BJ (cell line): ENCODE results near the gene ZNF587B. TPM values are rescaled to one million over a fixed set of nuclear protein-coding genes. Genes with fewer than 3 reads are reported as not detected.
"Not testable (repeated sequence)": the region's sequence is repeated elsewhere in the genome, so short reads cannot be mapped to it uniquely, and the experiment has no call there.

ENCODE experiments used
- CTCF ChIA-PET: fragments of 350-600 bp; formaldehyde crosslinking; extraction: SDS; loops from one replicate; lab custom pipeline; 2021; ENCODE audit warnings: antibody characterized with exemption, inconsistent platforms; lab: Yijun Ruan, JAX
- POLR2A ChIA-PET: fragments of 300-600 bp; sonication (Branson Sonifier 250); formaldehyde crosslinking; extraction: SDS; loops from one replicate; lab custom pipeline; 2021; ENCODE audit warnings: antibody characterized with exemption; lab: Charles Lee
- DNase-seq: peaks from one replicate; pipeline ENCODE4 v3.0.0-alpha.2; 2011; ENCODE audit warnings: low read depth
- H3K27me3 ChIP-seq: 2 replicates; pipeline ENCODE4 v1.6.0; 2011; ENCODE audit warnings: low read length; ENCODE audit not compliant: control insufficient read depth, insufficient read depth
- H3K36me3 ChIP-seq: 2 replicates; pipeline ENCODE4 v1.5.1; 2011; ENCODE audit warnings: low read length; ENCODE audit not compliant: control insufficient read depth, insufficient read depth
- H3K4me3 ChIP-seq: 2 replicates; pipeline ENCODE4 v1.5.1; 2011; ENCODE audit warnings: low read depth, mild to moderate bottlenecking, control low read depth, low read length
- CTCF ChIP-seq: IDR thresholded peaks from 2 replicates; pipeline ENCODE4 v1.5.1; 2011; ENCODE audit warnings: low read depth, mild to moderate bottlenecking, control low read depth, inconsistent platforms, low read length, moderate library complexity; ENCODE audit not compliant: insufficient read depth
- polyA plus RNA-seq: library from polyadenylated mRNA; depleted of rRNA; stranded (reverse); fragments of >200 nt; gene quantifications from 2 replicates; pipeline ENCODE4 v1.2.3, GENCODE V29; 2011

The ZNF587B gene
- polyA plus RNA-seq, 1 experiment: 2.3 TPM

DNA sequence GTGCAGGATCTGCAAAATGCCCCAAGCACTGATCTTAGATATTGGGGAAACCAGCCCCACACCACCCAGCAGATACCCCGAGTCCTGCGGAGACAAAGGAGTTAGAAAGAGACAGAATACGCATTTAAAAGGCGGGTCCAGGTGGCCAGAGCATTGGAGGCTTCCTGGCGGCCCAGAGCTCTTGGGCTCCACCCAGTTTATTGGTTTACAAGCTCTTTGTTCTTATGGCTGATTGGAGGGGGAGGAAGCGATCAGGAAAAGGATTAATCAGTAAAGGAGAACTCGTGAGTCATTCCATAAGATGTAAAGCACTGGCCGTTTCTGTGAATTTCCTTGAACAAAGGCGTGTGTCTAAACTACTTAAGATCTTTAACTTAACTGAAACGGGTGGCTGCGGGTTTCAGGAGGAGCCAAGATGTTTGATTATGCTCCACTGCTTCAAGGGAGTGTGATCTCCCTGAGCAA, 20.5 kb downstream of the ZNF587B start:
- POLR2A ChIA-PET: no interaction called here
- no peak for TF ChIP-seq CTCF
- CTCF ChIA-PET: no interaction called here
- DNase-seq: no peak
- Histone ChIP-seq H3K27me3 (no peaks in the 10 kb centered on the region), H3K4me3 (peak overlapping the region; percentile 77), H3K36me3 (peaks cover 6% of the 10 kb centered on the region)

- CTCF ChIA-PET, POLR2A ChIA-PET, H3K27me3 ChIP-seq, H3K36me3 ChIP-seq, DNase-seq, H3K4me3 ChIP-seq: not testable (repeated sequence)
These were observed 21.9 kb downstream of the ZNF587B start for GRCh38 chr19:57851812-57852603.

DNA sequence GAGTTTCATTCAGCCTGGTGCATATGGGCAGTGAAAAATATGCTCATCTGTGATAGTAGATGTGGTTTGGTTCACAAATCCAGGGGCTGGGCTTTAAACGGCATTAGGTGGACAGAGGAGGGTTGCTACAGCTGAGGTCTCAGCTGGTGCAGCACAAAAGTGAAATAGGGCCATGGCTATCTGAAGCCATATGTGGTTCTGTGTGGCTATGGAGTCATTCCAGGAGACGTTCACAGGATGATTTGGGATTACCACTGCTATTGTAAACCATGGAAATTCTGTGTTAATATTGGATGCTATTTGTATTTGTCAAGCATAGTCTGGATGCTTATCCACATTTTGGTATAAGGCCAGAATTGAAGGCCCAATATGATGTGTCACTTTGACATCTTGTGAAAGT, 24.0 kb downstream of the ZNF587B start:
- H3K4me3 ChIP-seq, H3K27me3 ChIP-seq, POLR2A ChIA-PET, DNase-seq, CTCF ChIA-PET: not testable (repeated sequence)
- H3K36me3 ChIP-seq: peaks cover 13% of the 10 kb centered on the region

- POLR2A ChIA-PET, DNase-seq: not testable (repeated sequence)
These were observed 32.3 kb downstream of the ZNF587B start for GRCh38 chr19:57862351-57862750.

DNA sequence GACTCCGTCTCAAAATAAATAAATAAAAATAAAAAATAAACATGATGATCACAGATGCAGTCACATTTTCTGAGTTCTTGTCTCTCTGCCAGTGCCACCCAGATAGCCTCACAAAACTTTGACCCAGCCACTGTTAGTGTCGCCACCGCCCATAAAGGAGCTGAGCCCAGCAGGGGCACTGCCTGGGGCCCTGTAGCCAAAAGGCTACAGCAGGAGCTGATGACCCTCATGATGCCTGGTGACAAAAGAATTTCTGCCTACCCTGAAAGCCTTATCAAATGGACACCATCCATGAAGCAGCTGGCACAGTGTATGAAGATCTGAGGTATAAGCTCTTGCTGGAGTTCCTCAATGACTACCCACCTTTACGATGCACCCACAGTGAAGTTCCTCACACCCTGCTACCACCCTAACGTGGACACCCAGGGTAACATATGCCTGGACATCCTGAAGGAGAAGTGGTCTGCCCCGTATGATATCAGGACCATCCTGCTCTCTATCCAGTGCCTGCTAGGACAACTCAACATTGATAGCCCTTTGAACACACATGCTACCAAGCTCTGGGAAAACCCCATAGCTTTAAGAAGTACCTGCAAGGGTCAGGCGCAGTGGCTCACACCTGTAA, 37.9 kb downstream of the ZNF587B start:
- no peak for DNase-seq
- ChIA-PET CTCF (no interaction called here), POLR2A (no interaction called here)
- Histone ChIP-seq H3K36me3 (peaks cover 21% of the 10 kb centered on the region), H3K27me3 (no peaks in the 10 kb centered on the region), H3K4me3 (no peak overlapping the region)
- no peak for TF ChIP-seq CTCF

More at GRCh38 chr19:57862351-57862750, 32.3 kb downstream of the ZNF587B start:
- H3K36me3 ChIP-seq: peaks cover 25% of the 10 kb centered on the region
- H3K27me3 ChIP-seq, H3K4me3 ChIP-seq, CTCF ChIA-PET: not testable (repeated sequence)

DNA sequence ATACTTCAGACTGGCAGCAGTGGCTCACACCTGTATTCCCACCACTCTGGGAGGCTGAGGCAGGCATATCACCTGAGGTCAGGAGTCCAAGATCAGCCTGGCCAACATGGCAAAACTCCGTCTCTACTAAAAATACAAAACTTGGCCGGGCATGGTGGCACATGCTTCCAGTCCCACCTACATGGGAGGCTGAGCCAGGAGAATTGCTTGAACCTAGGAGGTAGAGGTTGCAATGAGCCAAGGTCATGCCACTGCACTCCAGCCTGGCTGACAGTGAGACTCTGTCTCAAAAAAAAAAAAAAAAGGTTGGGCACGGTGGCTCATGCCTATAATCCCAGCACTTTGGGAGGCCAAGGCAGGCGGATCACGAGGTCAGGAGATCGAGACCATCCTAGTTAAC, 39.6 kb downstream of the ZNF587B start:
- H3K4me3 ChIP-seq, POLR2A ChIA-PET, DNase-seq, H3K27me3 ChIP-seq, CTCF ChIA-PET: not testable (repeated sequence)
- peaks cover 15% of the 10 kb centered on the region for H3K36me3 ChIP-seq

DNA sequence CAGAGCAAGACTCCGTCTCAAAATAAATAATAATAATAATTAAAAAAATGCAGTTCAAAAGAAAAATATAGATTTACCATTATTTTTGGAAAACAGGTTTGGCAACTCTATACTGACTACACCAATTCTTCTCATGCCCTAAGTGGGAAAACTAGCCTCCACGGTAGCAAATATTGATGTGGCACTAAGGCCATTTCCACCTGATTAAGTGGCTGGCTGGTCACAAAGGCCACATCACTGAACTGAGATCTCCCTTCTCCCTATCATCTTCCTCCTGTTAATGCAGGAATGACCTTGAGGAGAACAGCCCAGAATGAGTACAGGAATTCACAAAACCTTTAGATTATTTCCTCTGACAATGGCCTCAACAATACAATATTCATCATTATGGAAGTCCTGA, 40.1 kb downstream of the ZNF587B start:
- Histone ChIP-seq H3K27me3 (no peaks in the 10 kb centered on the region), H3K4me3 (no peak overlapping the region), H3K36me3 (peaks cover 15% of the 10 kb centered on the region)
- DNase-seq: no peak
- TF ChIP-seq CTCF: no peak
- ChIA-PET CTCF (no interaction called here), POLR2A (interaction anchor here (0.7 kb wide), 1 partner anchor 61 kb away, joined by 7 read pairs; no protein-coding TSS in a partner anchor)
